ENCODE results near the gene CCDC97. TPM values are rescaled to one million over a fixed set of nuclear protein-coding genes. Genes with fewer than 3 reads are reported as not detected.
"Not testable (repeated sequence)": the region's sequence is repeated elsewhere in the genome, so short reads cannot be mapped to it uniquely, and the experiment has no call there.

The CCDC97 gene
- polyA plus RNA-seq, 1 of the 3 experiments (the other 2 are of a cell fraction): 9.6 TPM

DNA sequence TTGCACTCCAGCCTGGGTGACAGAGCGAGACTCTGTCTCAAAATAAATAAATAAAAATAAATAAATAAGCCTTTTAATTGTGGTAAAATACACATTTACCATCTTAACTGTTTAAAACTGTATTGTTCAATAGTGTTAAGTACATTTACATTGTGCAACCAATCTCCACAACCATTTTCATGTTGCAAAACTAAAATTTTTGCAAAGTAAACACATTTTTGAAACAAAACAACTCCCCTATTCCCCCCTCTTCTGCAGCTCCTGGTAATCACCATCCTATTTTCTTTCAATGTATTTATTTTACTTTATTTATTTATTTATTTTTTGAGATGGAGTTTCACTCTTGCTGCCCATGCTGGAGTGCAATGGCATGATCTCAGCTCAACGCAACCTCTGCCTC lies 59.8 kb downstream of the CCDC97 start:
- CTCF ChIA-PET: interaction anchor here (1.4 kb wide), 1 partner anchor 905 kb away, joined by 3 read pairs; no protein-coding TSS in a partner anchor
- H3K9ac ChIP-seq: no peak overlapping the region
- peaks cover 29% of the 10 kb centered on the region for H3F3A ChIP-seq (replicated peaks; ENCODE audit: insufficient read depth)
- H3K9me2 ChIP-seq: no peaks in the 10 kb centered on the region
- no peak for DNase-seq
- POLR2A ChIA-PET: interaction anchor here (0.6 kb wide), 1 partner anchor 11 kb away, joined by 3 read pairs; no protein-coding TSS in a partner anchor
- H4K20me1 ChIP-seq (ENCODE audit: insufficient read depth): peaks cover 17% of the 10 kb centered on the region; the same call in 1 of the 2 replicates
- no peaks in the 10 kb centered on the region for H3K9me3 ChIP-seq
- H3K27me3 ChIP-seq (ENCODE audit: insufficient read depth): no peaks in the 10 kb centered on the region
- 96% methylated on average over 2 of the region's 2 CpGs for WGBS (ENCODE audit: low lambda C conversion rate)
- peaks cover 14 to 21% of the 10 kb centered on the region in 2 experiments; a peak in 3 of 4 replicates for H3K4me1 ChIP-seq (ENCODE audit: control insufficient read depth in 1 of 2, insufficient read depth in 2 of 2, low read depth in 1 of 2, low read length in 1 of 2)
- peaks cover 0 to 3% of the 10 kb centered on the region in 2 experiments for H3K36me3 ChIP-seq (replicated peaks in 1 of 2; ENCODE audit: control insufficient read depth in 1 of 2, insufficient read depth in 2 of 2, low read length in 1 of 2)
- no peak overlapping the region for H3K4me3 ChIP-seq (ENCODE audit: low read depth in 2 of 2, low read length in 1 of 2)
- H3K27ac ChIP-seq (ENCODE audit: low read depth in 2 of 2, low read length in 1 of 2): no peak overlapping the region
- no peak overlapping the region for H2AFZ ChIP-seq (ENCODE audit: low read depth)
- no peak for TF ChIP-seq CTCF (IDR thresholded peaks at IDR 0.05)
- TF ChIP-seq JUND (IDR thresholded peaks at IDR 0.05): no peak
- TF ChIP-seq, protein P1, sequence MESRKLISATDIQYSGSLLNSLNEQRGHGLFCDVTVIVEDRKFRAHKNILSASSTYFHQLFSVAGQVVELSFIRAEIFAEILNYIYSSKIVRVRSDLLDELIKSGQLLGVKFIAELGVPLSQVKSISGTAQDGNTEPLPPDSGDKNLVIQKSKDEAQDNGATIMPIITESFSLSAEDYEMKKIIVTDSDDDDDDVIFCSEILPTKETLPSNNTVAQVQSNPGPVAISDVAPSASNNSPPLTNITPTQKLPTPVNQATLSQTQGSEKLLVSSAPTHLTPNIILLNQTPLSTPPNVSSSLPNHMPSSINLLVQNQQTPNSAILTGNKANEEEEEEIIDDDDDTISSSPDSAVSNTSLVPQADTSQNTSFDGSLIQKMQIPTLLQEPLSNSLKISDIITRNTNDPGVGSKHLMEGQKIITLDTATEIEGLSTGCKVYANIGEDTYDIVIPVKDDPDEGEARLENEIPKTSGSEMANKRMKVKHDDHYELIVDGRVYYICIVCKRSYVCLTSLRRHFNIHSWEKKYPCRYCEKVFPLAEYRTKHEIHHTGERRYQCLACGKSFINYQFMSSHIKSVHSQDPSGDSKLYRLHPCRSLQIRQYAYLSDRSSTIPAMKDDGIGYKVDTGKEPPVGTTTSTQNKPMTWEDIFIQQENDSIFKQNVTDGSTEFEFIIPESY (IDR thresholded peaks at IDR 0.05; ENCODE audit: borderline replicate concordance, low read depth): no peak
- TF ChIP-seq SIN3A (IDR thresholded peaks at IDR 0.05; ENCODE audit: borderline replicate concordance, low read depth, low read length): no peak
- TF ChIP-seq, protein P2, sequence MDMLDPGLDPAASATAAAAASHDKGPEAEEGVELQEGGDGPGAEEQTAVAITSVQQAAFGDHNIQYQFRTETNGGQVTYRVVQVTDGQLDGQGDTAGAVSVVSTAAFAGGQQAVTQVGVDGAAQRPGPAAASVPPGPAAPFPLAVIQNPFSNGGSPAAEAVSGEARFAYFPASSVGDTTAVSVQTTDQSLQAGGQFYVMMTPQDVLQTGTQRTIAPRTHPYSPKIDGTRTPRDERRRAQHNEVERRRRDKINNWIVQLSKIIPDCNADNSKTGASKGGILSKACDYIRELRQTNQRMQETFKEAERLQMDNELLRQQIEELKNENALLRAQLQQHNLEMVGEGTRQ (IDR thresholded peaks at IDR 0.05; ENCODE audit: borderline replicate concordance, low read depth, low read length): no peak
- no peak for TF ChIP-seq NRF1 (IDR thresholded peaks at IDR 0.05; ENCODE audit: low read depth, low read length)
- TF ChIP-seq POLR2AphosphoS5 (IDR thresholded peaks at IDR 0.05; ENCODE audit: low read depth, low read length): no peak
- TF ChIP-seq EP300 (IDR thresholded peaks at IDR 0.05; ENCODE audit: borderline replicate concordance in 1 of 2, low read depth in 1 of 2, low read length in 1 of 2): no peak
- peaks cover 63% of the 10 kb centered on the region for H3K79me2 ChIP-seq (ENCODE audit: insufficient read depth)
- H3K4me2 ChIP-seq: no peak overlapping the region

- WGBS (ENCODE audit: low lambda C conversion rate): 98% methylated on average over 5 of the region's 5 CpGs
- H3K4me3 ChIP-seq (ENCODE audit: low read depth in 2 of 2, low read length in 1 of 2); H2AFZ ChIP-seq (ENCODE audit: low read depth); H3K9me3 ChIP-seq; CTCF ChIA-PET; H3K27me3 ChIP-seq (ENCODE audit: insufficient read depth); H3K27ac ChIP-seq (ENCODE audit: low read depth in 2 of 2, low read length in 1 of 2); H3K36me3 ChIP-seq (replicated peaks in 1 of 2; ENCODE audit: control insufficient read depth in 1 of 2, insufficient read depth in 2 of 2, low read length in 1 of 2); H3K9ac ChIP-seq; DNase-seq; H3K4me2 ChIP-seq; H3K9me2 ChIP-seq: not testable (repeated sequence)
- peaks cover 19% of the 10 kb centered on the region; the same call in 1 of the 2 replicates for H4K20me1 ChIP-seq (ENCODE audit: insufficient read depth)
- peaks cover 30% of the 10 kb centered on the region for H3F3A ChIP-seq (replicated peaks; ENCODE audit: insufficient read depth)
- H3K79me2 ChIP-seq (ENCODE audit: insufficient read depth): peaks cover 52% of the 10 kb centered on the region
- peaks cover 11 to 21% of the 10 kb centered on the region in 2 experiments; a peak in 3 of 4 replicates for H3K4me1 ChIP-seq (ENCODE audit: control insufficient read depth in 1 of 2, insufficient read depth in 2 of 2, low read depth in 1 of 2, low read length in 1 of 2)
- POLR2A ChIA-PET: interaction anchor here (0.6 kb wide), 1 partner anchor 7 kb away, joined by 3 read pairs; the partner anchor contains the start of gene B9D2
These were observed 61.1 kb downstream of the CCDC97 start for GRCh38 chr19:41371119-41371518.

Data from SK-N-SH (cell line).